WTC11 (cell line): Measurements from ENCODE around the gene TNRC18. TPM values are rescaled to one million over a fixed set of nuclear protein-coding genes. Genes with fewer than 3 reads are reported as not detected.
"Not testable (repeated sequence)": the region's sequence is repeated elsewhere in the genome, so short reads cannot be mapped to it uniquely, and the experiment has no call there.

Experiments used
- ATAC-seq: fragments of 200-7000 bp; cut with Tn5 transposase; 2 replicates; pipeline ENCODE4 v1.10.0; 2021; ENCODE audit warnings: mild to moderate bottlenecking, moderate library complexity
- CTCF ChIA-PET: fragments of 300-600 bp; sonication (Branson Sonifier 250); formaldehyde crosslinking; loops from one replicate; lab custom pipeline; 2021; ENCODE audit warnings: antibody characterized with exemption; lab: Charles Lee
- POLR2A ChIA-PET: fragments of 350-600 bp; sonication (Branson Sonifier 250); formaldehyde crosslinking; loops from one replicate; lab custom pipeline; 2021; ENCODE audit warnings: antibody characterized with exemption; lab: Charles Lee
- DNase-seq: peaks from one replicate; pipeline ENCODE4 v3.0.0; 2021; ENCODE audit warnings: low spot score
- H3K27ac Mint-ChIP-seq: 2 replicates; pipeline ENCODE4 v1.8.0; 2021; ENCODE audit warnings: mixed read lengths
- H3K27me3 Mint-ChIP-seq: 2 replicates; pipeline ENCODE4 v1.8.0; 2021; ENCODE audit warnings: low read depth, mild to moderate bottlenecking, moderate library complexity, mixed read lengths
- H3K36me3 Mint-ChIP-seq: 2 replicates; pipeline ENCODE4 v1.8.0; 2021; ENCODE audit warnings: mixed read lengths
- H3K4me1 Mint-ChIP-seq: 2 replicates; pipeline ENCODE4 v1.8.0; 2022; ENCODE audit warnings: mixed read lengths
- H3K4me3 Mint-ChIP-seq: 2 replicates; pipeline ENCODE4 v1.8.0; 2021; ENCODE audit warnings: mild to moderate bottlenecking, moderate library complexity, mixed read lengths
- H3K9me3 Mint-ChIP-seq: 2 replicates; pipeline ENCODE4 v1.8.0; 2021; ENCODE audit warnings: mixed read lengths
- AR ChIP-seq: fragments of 250-450 bp; sonication (Bioruptor Pico); IDR thresholded peaks from 2 replicates; pipeline ENCODE4 v1.9.0; 2021; ENCODE audit warnings: mild to moderate bottlenecking
- E2F4 ChIP-seq: sonication (generic); formaldehyde crosslinking; IDR thresholded peaks from 2 replicates; pipeline ENCODE4 v1.8.1; 2022; ENCODE audit warnings: low read depth, mild to moderate bottlenecking, moderate library complexity, missing genetic modification reagents, borderline replicate concordance
- EMX1 ChIP-seq: fragments of 250-450 bp; sonication (Bioruptor Pico); IDR thresholded peaks from 2 replicates; pipeline ENCODE4 v1.8.0; 2021; ENCODE audit warnings: mild to moderate bottlenecking
- GABPB1 ChIP-seq: sonication (generic); formaldehyde crosslinking; IDR thresholded peaks from 2 replicates; pipeline ENCODE4 v1.8.1; 2023; ENCODE audit warnings: mild to moderate bottlenecking, missing genetic modification reagents
- GRHL2 ChIP-seq: fragments of 250-450 bp; sonication (Bioruptor Pico); IDR thresholded peaks from 2 replicates; pipeline ENCODE4 v1.8.0; 2022; ENCODE audit warnings: mild to moderate bottlenecking, moderate library complexity; ENCODE audit not compliant: insufficient replicate concordance, severe bottlenecking
- JAZF1 ChIP-seq: fragments of 250-450 bp; sonication (Bioruptor Pico); IDR thresholded peaks from 2 replicates; pipeline ENCODE4 v1.9.0; 2021; ENCODE audit warnings: moderate library complexity, mild to moderate bottlenecking, inconsistent platforms
- JUN ChIP-seq: sonication (generic); formaldehyde crosslinking; IDR thresholded peaks from 2 replicates; pipeline ENCODE4 v1.8.0; 2023; ENCODE audit warnings: mild to moderate bottlenecking, missing genetic modification reagents
- KAT7 ChIP-seq: sonication (generic); formaldehyde crosslinking; IDR thresholded peaks from 2 replicates; pipeline ENCODE4 v1.8.1; 2023; ENCODE audit warnings: missing genetic modification reagents, mild to moderate bottlenecking, borderline replicate concordance
- MAX ChIP-seq: sonication (generic); formaldehyde crosslinking; IDR thresholded peaks from 2 replicates; pipeline ENCODE4 v1.8.0; 2022; ENCODE audit warnings: mild to moderate bottlenecking, missing genetic modification reagents
- MLX ChIP-seq: sonication (generic); formaldehyde crosslinking; IDR thresholded peaks from 2 replicates; pipeline ENCODE4 v1.8.1; 2023; ENCODE audit warnings: mild to moderate bottlenecking, missing genetic modification reagents, moderate library complexity
- NFYB ChIP-seq: sonication (generic); formaldehyde crosslinking; conservative IDR thresholded peaks from 2 replicates; pipeline ENCODE4 v1.8.0; 2022; ENCODE audit warnings: low read depth, missing genetic modification reagents
- STAT6 ChIP-seq: sonication (generic); formaldehyde crosslinking; conservative IDR thresholded peaks from 2 replicates; pipeline ENCODE4 v1.8.1; 2023; ENCODE audit warnings: mild to moderate bottlenecking, low read depth, missing genetic modification reagents, moderate library complexity
- TEAD1 ChIP-seq: sonication (generic); formaldehyde crosslinking; IDR thresholded peaks from 2 replicates; pipeline ENCODE4 v1.8.0; 2022; ENCODE audit warnings: mild to moderate bottlenecking, missing genetic modification reagents
- ZNF423 ChIP-seq: fragments of 250-450 bp; sonication (Bioruptor Pico); IDR thresholded peaks from 2 replicates; pipeline ENCODE4 v2.1.2; 2022; ENCODE audit warnings: mild to moderate bottlenecking, moderate library complexity
- total RNA-seq: library from RNA; stranded (reverse); gene quantifications from 3 replicates; pipeline ENCODE4 v1.2.3, GENCODE V29; 2021

Gene TNRC18
- total RNA-seq, 1 experiment from 2014 or later = 55.0 TPM

GRCh38 chr7:5295039-5296014, 128.3 kb downstream of the TNRC18 start:
- H3K27me3 Mint-ChIP-seq = peaks cover 19% of the 10 kb centered on the region
- no peak for DNase-seq
- peak overlapping the region; percentile 91 for H3K4me3 Mint-ChIP-seq
- H3K9me3 Mint-ChIP-seq = peaks cover 4% of the 10 kb centered on the region; the same call in 1 of the 2 replicates
- ChIA-PET CTCF (interaction anchor here (0.5 to 2.7 kb wide), 13 partner anchors 10 to 383 kb away, joined by 3 to 47 read pairs (median 4); no protein-coding TSS in a partner anchor), POLR2A (interaction anchor here (1.3 to 1.6 kb wide), 2 partner anchors 54 to 55 kb away, joined by 3 to 5 read pairs; no protein-coding TSS in a partner anchor)
- H3K27ac Mint-ChIP-seq = no peak overlapping the region
- no peak for TF ChIP-seq KAT7
- no peak for TF ChIP-seq ZNF423 (CRISPR knock-in tag)
- TF ChIP-seq MAX (CRISPR knock-in tag) = 0 out of 2 replicates have a peak, but pooled peaks have one; percentile 49
- H3K36me3 Mint-ChIP-seq = peaks cover 9% of the 10 kb centered on the region
- H3K4me1 Mint-ChIP-seq = peaks cover 9% of the 10 kb centered on the region
- ATAC-seq = no peak

GRCh38 chr7:5294169-5294987, 129.3 kb downstream of the TNRC18 start:
- no peak for ATAC-seq
- H3K9me3 Mint-ChIP-seq = peaks cover 4% of the 10 kb centered on the region; the same call in 1 of the 2 replicates
- TF ChIP-seq AR (CRISPR knock-in tag) (no peak), EMX1 (CRISPR knock-in tag) (no peak), NFYB (CRISPR knock-in tag) (no peak), GABPB1 (CRISPR knock-in tag) (no peak), STAT6 (CRISPR knock-in tag) (no peak), JUN (CRISPR knock-in tag) (no peak), GRHL2 (CRISPR knock-in tag) (no peak), E2F4 (CRISPR knock-in tag) (no peak), MLX (no peak), JAZF1 (CRISPR knock-in tag) (no peak), TEAD1 (CRISPR knock-in tag) (no peak)
- peaks cover 19% of the 10 kb centered on the region for H3K27me3 Mint-ChIP-seq
- no peak for DNase-seq
- POLR2A ChIA-PET = interaction anchor here (1.3 kb wide), 1 partner anchor 54 kb away, joined by 3 read pairs; no protein-coding TSS in a partner anchor
- CTCF ChIA-PET = interaction anchor here (2.7 kb wide), 1 partner anchor 156 kb away, joined by 10 read pairs; no protein-coding TSS in a partner anchor
- H3K36me3 Mint-ChIP-seq = peaks cover 9% of the 10 kb centered on the region
- peaks cover 9% of the 10 kb centered on the region for H3K4me1 Mint-ChIP-seq
- H3K27ac Mint-ChIP-seq = no peak overlapping the region
- no peak overlapping the region for H3K4me3 Mint-ChIP-seq

GRCh38 chr7:5291711-5292335, 131.8 kb downstream of the TNRC18 start:
- H3K4me3 Mint-ChIP-seq, ATAC-seq, H3K27ac Mint-ChIP-seq, H3K36me3 Mint-ChIP-seq, POLR2A ChIA-PET, CTCF ChIA-PET, H3K4me1 Mint-ChIP-seq, H3K27me3 Mint-ChIP-seq, DNase-seq, H3K9me3 Mint-ChIP-seq: not testable (repeated sequence)
